Panc1 (cell line): Measurements from ENCODE around the gene NRCAM. TPM values are rescaled to one million over a fixed set of nuclear protein-coding genes. Genes with fewer than 3 reads are reported as not detected.

Experiments used
- ATAC-seq: fragments of 200-7000 bp; cut with Tn5 transposase; 2 replicates; pipeline ENCODE4 v1.9.1; 2020; ENCODE audit warnings: mild to moderate bottlenecking, moderate library complexity
- BruUV-seq: library from RNA; stranded (reverse); fragments of 400-500 nt; replicated peaks from 2 replicates; lab custom pipeline; 2021; lab: Mats Ljungman, UMichigan
- CTCF ChIA-PET: fragments of 300-600 bp; sonication (Branson Sonifier 250); formaldehyde crosslinking; loops from one replicate; lab custom pipeline; 2022; ENCODE audit warnings: antibody characterized with exemption; lab: Charles Lee
- POLR2A ChIA-PET: fragments of 300-600 bp; sonication (Branson Sonifier 250); formaldehyde crosslinking; loops from one replicate; lab custom pipeline; 2022; ENCODE audit warnings: antibody characterized with exemption; lab: Charles Lee
- DNase-seq: peaks from one replicate; pipeline ENCODE4 v3.0.0-alpha.2; 2010; ENCODE audit warnings: low read depth, low spot score
- H3K27ac ChIP-seq: 2 replicates; pipeline ENCODE4 v1.5.1; 2011; ENCODE audit warnings: mild to moderate bottlenecking, low read length, inconsistent platforms
- H3K27me3 ChIP-seq: fragments of 200-500 bp; sonication (Bioruptor generic); 2 replicates; pipeline ENCODE4 v1.6.0; 2014; ENCODE audit warnings: low read length, inconsistent platforms; ENCODE audit not compliant: control insufficient read depth, insufficient read depth
- H3K36me3 ChIP-seq: fragments of 200-500 bp; sonication (Bioruptor generic); 2 replicates; pipeline ENCODE4 v1.5.1; 2014; ENCODE audit warnings: inconsistent platforms, mild to moderate bottlenecking, low read length, moderate library complexity; ENCODE audit not compliant: control insufficient read depth, insufficient read depth
- H3K4me1 ChIP-seq: 2 replicates; pipeline ENCODE4 v1.5.1; 2011; ENCODE audit warnings: inconsistent platforms, mild to moderate bottlenecking, low read length, moderate library complexity; ENCODE audit not compliant: control insufficient read depth, insufficient read depth
- H3K4me3 ChIP-seq, 2 experiments: 2 replicates each; pipeline ENCODE4 v1.5.1; 2011 to 2012; ENCODE audit warnings: low read depth in 2 of 2, low read length in 2 of 2, mild to moderate bottlenecking in 2 of 2, inconsistent platforms in 1 of 2, moderate library complexity in 1 of 2
- H3K9me3 ChIP-seq: fragments of 200-500 bp; sonication (Bioruptor generic); 2 replicates; pipeline ENCODE4 v1.5.1; 2014; ENCODE audit warnings: low read depth, mild to moderate bottlenecking, inconsistent platforms, low read length, moderate library complexity; ENCODE audit not compliant: control insufficient read depth, insufficient read depth
- POLR2AphosphoS5 ChIP-seq: IDR thresholded peaks from 2 replicates; pipeline ENCODE4 v1.6.1; 2012; ENCODE audit warnings: mild to moderate bottlenecking, low read depth, low read length, moderate library complexity
- SIN3A ChIP-seq: IDR thresholded peaks from 2 replicates; pipeline ENCODE4 v1.6.1; 2012; ENCODE audit warnings: low read depth, mild to moderate bottlenecking, low read length, moderate library complexity, borderline replicate concordance; ENCODE audit not compliant: insufficient read depth
- TCF7L2 ChIP-seq: IDR thresholded peaks from 2 replicates; pipeline ENCODE4 v1.6.1; 2011; ENCODE audit warnings: mild to moderate bottlenecking, low read depth, low read length, inconsistent platforms
- in situ Hi-C: cut with HindIII; loops from 2 replicates; pipeline ENCODE4 v1.10.0; 2016; ENCODE audit warnings: low sequenced_read_pairs, low pct_unique_long_range_greater_than_20kb
- intact Hi-C: fragments of 100-400 bp; cut with micrococcal nuclease; formaldehyde crosslinking; loops from one replicate; pipeline ENCODE4 v1.10.0; 2022; ENCODE audit not compliant: unreplicated experiment
- total RNA-seq: library from RNA; stranded (reverse); gene quantifications from one replicate; pipeline ENCODE4 v1.2.1, GENCODE V29; 2021; ENCODE audit not compliant: unreplicated experiment
- TF ChIP-seq, protein P1 (sequence below), 2 experiments: IDR thresholded peaks; 2 replicates each; pipeline ENCODE4 v1.6.1; 2011 to 2012; ENCODE audit warnings: low read depth in 2 of 2, control low read depth in 1 of 2, low read length in 1 of 2, mild to moderate bottlenecking in 1 of 2, moderate library complexity in 1 of 2; ENCODE audit not compliant: insufficient read depth in 1 of 2
- TF ChIP-seq, protein P2 (sequence below): fragments of 450-650 bp; IDR thresholded peaks from 2 replicates; pipeline ENCODE4 v1.5.1; 2017; ENCODE audit warnings: mild to moderate bottlenecking

NRCAM gene
- total RNA-seq, 1 experiment from 2014 or later, result 0.21 TPM

DNA sequence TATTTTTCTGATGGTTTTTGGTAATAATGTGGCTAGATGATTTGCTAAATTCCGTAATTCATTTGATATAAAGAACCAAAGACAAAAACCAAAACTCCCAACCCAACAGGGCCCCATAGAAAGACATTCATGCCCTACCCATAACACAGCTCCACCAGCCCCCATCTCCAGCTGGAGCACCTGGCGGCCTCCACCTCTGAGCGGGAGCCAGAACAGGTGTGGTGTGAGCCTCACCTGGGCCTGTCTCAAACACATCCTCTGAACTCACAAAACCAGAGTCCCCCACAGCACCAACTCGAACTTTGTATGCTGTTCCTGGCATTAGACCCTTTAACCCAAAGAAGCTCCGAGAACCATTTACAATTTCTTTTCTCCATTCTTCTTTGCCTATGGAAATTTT lies 289.5 kb downstream of the NRCAM start:
- DNase-seq, result no peak
- Histone ChIP-seq H3K9me3 (no peaks in the 10 kb centered on the region), H3K36me3 (no peaks in the 10 kb centered on the region), H3K4me1 (no peaks in the 10 kb centered on the region), H3K27ac (no peak overlapping the region), H3K4me3 (no peak overlapping the region), H3K27me3 (peaks cover 5% of the 10 kb centered on the region; the same call in 1 of the 2 replicates)
- POLR2A ChIA-PET, result no interaction called here
- CTCF ChIA-PET, result no interaction called here
- in situ Hi-C loops (no loop called here), intact Hi-C loops (no loop called here)
- ATAC-seq, result no peak
- TF ChIP-seq POLR2AphosphoS5, result no peak
- no peak for TF ChIP-seq TCF7L2
- TF ChIP-seq, protein P1, sequence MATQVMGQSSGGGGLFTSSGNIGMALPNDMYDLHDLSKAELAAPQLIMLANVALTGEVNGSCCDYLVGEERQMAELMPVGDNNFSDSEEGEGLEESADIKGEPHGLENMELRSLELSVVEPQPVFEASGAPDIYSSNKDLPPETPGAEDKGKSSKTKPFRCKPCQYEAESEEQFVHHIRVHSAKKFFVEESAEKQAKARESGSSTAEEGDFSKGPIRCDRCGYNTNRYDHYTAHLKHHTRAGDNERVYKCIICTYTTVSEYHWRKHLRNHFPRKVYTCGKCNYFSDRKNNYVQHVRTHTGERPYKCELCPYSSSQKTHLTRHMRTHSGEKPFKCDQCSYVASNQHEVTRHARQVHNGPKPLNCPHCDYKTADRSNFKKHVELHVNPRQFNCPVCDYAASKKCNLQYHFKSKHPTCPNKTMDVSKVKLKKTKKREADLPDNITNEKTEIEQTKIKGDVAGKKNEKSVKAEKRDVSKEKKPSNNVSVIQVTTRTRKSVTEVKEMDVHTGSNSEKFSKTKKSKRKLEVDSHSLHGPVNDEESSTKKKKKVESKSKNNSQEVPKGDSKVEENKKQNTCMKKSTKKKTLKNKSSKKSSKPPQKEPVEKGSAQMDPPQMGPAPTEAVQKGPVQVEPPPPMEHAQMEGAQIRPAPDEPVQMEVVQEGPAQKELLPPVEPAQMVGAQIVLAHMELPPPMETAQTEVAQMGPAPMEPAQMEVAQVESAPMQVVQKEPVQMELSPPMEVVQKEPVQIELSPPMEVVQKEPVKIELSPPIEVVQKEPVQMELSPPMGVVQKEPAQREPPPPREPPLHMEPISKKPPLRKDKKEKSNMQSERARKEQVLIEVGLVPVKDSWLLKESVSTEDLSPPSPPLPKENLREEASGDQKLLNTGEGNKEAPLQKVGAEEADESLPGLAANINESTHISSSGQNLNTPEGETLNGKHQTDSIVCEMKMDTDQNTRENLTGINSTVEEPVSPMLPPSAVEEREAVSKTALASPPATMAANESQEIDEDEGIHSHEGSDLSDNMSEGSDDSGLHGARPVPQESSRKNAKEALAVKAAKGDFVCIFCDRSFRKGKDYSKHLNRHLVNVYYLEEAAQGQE (IDR thresholded peaks at IDR 0.05; ENCODE audit: insufficient read depth in 1 of 2, low read depth in 2 of 2, low read length in 1 of 2), result no peak
- TF ChIP-seq, protein P2, sequence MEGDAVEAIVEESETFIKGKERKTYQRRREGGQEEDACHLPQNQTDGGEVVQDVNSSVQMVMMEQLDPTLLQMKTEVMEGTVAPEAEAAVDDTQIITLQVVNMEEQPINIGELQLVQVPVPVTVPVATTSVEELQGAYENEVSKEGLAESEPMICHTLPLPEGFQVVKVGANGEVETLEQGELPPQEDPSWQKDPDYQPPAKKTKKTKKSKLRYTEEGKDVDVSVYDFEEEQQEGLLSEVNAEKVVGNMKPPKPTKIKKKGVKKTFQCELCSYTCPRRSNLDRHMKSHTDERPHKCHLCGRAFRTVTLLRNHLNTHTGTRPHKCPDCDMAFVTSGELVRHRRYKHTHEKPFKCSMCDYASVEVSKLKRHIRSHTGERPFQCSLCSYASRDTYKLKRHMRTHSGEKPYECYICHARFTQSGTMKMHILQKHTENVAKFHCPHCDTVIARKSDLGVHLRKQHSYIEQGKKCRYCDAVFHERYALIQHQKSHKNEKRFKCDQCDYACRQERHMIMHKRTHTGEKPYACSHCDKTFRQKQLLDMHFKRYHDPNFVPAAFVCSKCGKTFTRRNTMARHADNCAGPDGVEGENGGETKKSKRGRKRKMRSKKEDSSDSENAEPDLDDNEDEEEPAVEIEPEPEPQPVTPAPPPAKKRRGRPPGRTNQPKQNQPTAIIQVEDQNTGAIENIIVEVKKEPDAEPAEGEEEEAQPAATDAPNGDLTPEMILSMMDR, result no peak
- no peak for TF ChIP-seq SIN3A
- BruUV-seq, result no TSS peak

DNA sequence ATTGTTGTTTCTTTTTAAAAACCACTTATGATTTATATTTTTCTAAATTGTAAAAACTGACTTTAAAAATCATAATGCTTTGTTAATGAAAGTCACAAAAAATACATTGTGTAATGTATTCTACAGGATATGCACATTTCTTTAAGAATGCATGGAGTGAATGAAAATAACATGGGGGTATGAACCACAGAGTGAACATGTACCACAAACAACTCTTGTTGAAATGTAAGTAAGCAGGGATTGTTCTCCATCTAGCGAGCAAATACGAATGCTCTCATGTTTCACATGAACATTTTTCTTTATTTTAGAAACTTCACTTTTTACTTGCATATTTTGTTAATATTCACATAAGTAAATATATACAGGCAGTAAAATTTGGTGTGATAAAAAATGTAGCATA lies 290.5 kb downstream of the NRCAM start:
- intact Hi-C loops (no loop called here), in situ Hi-C loops (no loop called here)
- TF ChIP-seq SIN3A (no peak), TCF7L2 (no peak), POLR2AphosphoS5 (no peak)
- TF ChIP-seq, protein P2, result no peak
- TF ChIP-seq, protein P1 (IDR thresholded peaks at IDR 0.05; ENCODE audit: insufficient read depth in 1 of 2, low read depth in 2 of 2, low read length in 1 of 2), result no peak
- ChIA-PET CTCF (no interaction called here), POLR2A (no interaction called here)
- peaks cover 9% of the 10 kb centered on the region; the same call in 1 of the 2 replicates for H3K27me3 ChIP-seq
- no peaks in the 10 kb centered on the region for H3K9me3 ChIP-seq
- H3K4me3 ChIP-seq, result no peak overlapping the region
- no TSS peak for BruUV-seq
- no peak overlapping the region for H3K27ac ChIP-seq
- DNase-seq, result no peak
- no peaks in the 10 kb centered on the region for H3K36me3 ChIP-seq
- ATAC-seq, result no peak
- no peaks in the 10 kb centered on the region for H3K4me1 ChIP-seq
